ENCODE data around the gene GPRC5B.

DNA sequence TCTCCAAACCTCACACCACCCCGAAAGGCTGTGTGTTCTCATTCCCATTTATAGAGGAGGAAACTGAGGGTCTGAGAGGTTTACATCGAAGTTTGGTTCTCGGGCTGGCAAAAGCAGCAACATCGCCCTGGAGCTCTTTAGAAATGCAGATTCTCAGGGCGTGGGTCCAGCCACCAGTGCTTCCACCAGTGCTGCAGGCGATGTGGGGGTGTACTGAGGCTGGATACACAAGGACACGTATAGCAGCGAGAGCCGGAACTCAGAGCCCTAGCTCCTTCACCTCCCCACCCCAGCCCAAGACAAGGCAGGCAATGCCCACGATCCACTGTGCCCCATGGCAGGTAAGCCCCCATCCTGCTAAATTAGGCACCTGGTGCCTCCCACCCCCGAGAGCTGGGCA, 5.9 kb downstream of the GPRC5B start:
- TF ChIP-seq EZH2 (IDR thresholded peaks at IDR 0.05; ENCODE audit: low read depth, low read length, severe bottlenecking), result no peak
- no peak for TF ChIP-seq POLR2A (IDR thresholded peaks at IDR 0.05; ENCODE audit: control extremely low read depth in 1 of 2, low read depth in 2 of 2, low read length in 2 of 2)
- TF ChIP-seq CTCF (IDR thresholded peaks at IDR 0.05; ENCODE audit: control extremely low read depth in 1 of 3, insufficient read depth in 1 of 3, low read depth in 1 of 3, low read length in 3 of 3), result no peak
